Peyer's patch (tissue), 4 donors: ENCODE measurements around the gene SNX3. TPM values are rescaled to one million over a fixed set of nuclear protein-coding genes. Genes with fewer than 3 reads are reported as not detected.
"Not testable (repeated sequence)": the region's sequence is repeated elsewhere in the genome, so short reads cannot be mapped to it uniquely, and the experiment has no call there.

Experiments used
- DNase-seq, 3 donors: peaks; one replicate each; pipeline ENCODE4 v3.0.0-alpha.2; 2017 to 2019
- H3K27ac ChIP-seq, 4 donors: fragments of 200-600 bp; sonication (generic); one replicate each; pipeline ENCODE4 v1.5.1; 2016 to 2019
- H3K27me3 ChIP-seq, 2 donors: fragments of 200-600 bp; sonication (generic); one replicate each; pipeline ENCODE4 v1.5.1; 2019
- H3K36me3 ChIP-seq, 3 donors: fragments of 200-600 bp; sonication (generic); one replicate each; pipeline ENCODE4 v1.5.1; 2016 to 2019
- H3K4me1 ChIP-seq, 4 donors: fragments of 200-600 bp; sonication (generic); one replicate each; pipeline ENCODE4 v1.5.1; 2016 to 2019
- H3K4me3 ChIP-seq, 4 donors: fragments of 200-600 bp; sonication (generic); 1 replicate in 3 of 4; 2 replicates in 1 of 4; pipeline ENCODE4 v1.5.1; 2016 to 2019; ENCODE audit warnings: mild to moderate bottlenecking in 1 of 4
- H3K9me3 ChIP-seq, 4 donors: fragments of 200-600 bp; sonication (generic); one replicate each; pipeline ENCODE4 v1.5.1; 2016 to 2019; ENCODE audit warnings: mild to moderate bottlenecking in 1 of 4
- CTCF ChIP-seq, 6 experiments: fragments of 450-650 bp in 4 of 6; fragments of 200-600 bp in 2 of 6; sonication (generic) in 1 of 6; IDR thresholded peaks; one replicate each; pipeline ENCODE4 v1.5.1; 2017 to 2019; ENCODE audit warnings: antibody characterized with exemption in 6 of 6, mild to moderate bottlenecking in 3 of 6, moderate library complexity in 1 of 6
- POLR2A ChIP-seq, 2 donors: fragments of 450-650 bp; IDR thresholded peaks; one replicate each; pipeline ENCODE4 v1.5.1; 2017; ENCODE audit warnings: antibody characterized with exemption in 2 of 2, mild to moderate bottlenecking in 2 of 2, moderate library complexity in 2 of 2
- total RNA-seq, 4 donors: library from RNA; depleted of rRNA; stranded (reverse); fragments of >200 nt; gene quantifications; one replicate each; pipeline ENCODE4 v1.1.0, GENCODE V29; 2016

Gene SNX3
- total RNA-seq, 4 donors from 2014 or later: 71.0 to 110 (median 96.8) TPM

- no peak overlapping the region for H3K4me3 ChIP-seq
- H3K27me3 ChIP-seq: no peaks in the 10 kb centered on the region
- no peak for TF ChIP-seq CTCF (IDR thresholded peaks at IDR 0.05)
- no peak for TF ChIP-seq POLR2A (IDR thresholded peaks at IDR 0.05)
- peaks cover 0 to 3% (median 0%) of the 10 kb centered on the region in 4 donors for H3K4me1 ChIP-seq
- no peaks in the 10 kb centered on the region for H3K9me3 ChIP-seq
- H3K27ac ChIP-seq: no peak overlapping the region
- H3K36me3 ChIP-seq: no peaks in the 10 kb centered on the region
- DNase-seq: no peak
Measured at GRCh38 chr6:108247965-108248536, 12.8 kb downstream of the SNX3 start.

- not testable (repeated sequence) for H3K4me1 ChIP-seq, H3K27ac ChIP-seq, H3K27me3 ChIP-seq, DNase-seq, H3K9me3 ChIP-seq, H3K36me3 ChIP-seq, H3K4me3 ChIP-seq
Measured at GRCh38 chr6:108245095-108245494, 15.7 kb downstream of the SNX3 start.

- DNase-seq: no peak
- no peak overlapping the region for H3K4me3 ChIP-seq
- H3K36me3 ChIP-seq: peaks cover 0 to 7% (median 0%) of the 10 kb centered on the region in 3 donors
- no peaks in the 10 kb centered on the region for H3K27me3 ChIP-seq
- TF ChIP-seq CTCF (IDR thresholded peaks at IDR 0.05): no peak
- TF ChIP-seq POLR2A (IDR thresholded peaks at IDR 0.05): no peak
- H3K27ac ChIP-seq: no peak overlapping the region
- H3K4me1 ChIP-seq: no peaks in the 10 kb centered on the region
- H3K9me3 ChIP-seq: no peaks in the 10 kb centered on the region
Measured at GRCh38 chr6:108243836-108244235, 17.0 kb downstream of the SNX3 start.

GRCh38 chr6:108242721-108243120, 18.1 kb downstream of the SNX3 start:
- Histone ChIP-seq H3K4me3 (no peak overlapping the region), H3K36me3 (peaks cover 0 to 7% (median 0%) of the 10 kb centered on the region in 3 donors), H3K9me3 (no peaks in the 10 kb centered on the region), H3K27ac (no peak overlapping the region), H3K27me3 (no peaks in the 10 kb centered on the region), H3K4me1 (no peaks in the 10 kb centered on the region)
- DNase-seq: no peak
- TF ChIP-seq CTCF (IDR thresholded peaks at IDR 0.05) (no peak), POLR2A (IDR thresholded peaks at IDR 0.05) (no peak)

GRCh38 chr6:108242259-108242658, 18.6 kb downstream of the SNX3 start:
- no peak overlapping the region for H3K27ac ChIP-seq
- H3K9me3 ChIP-seq: no peaks in the 10 kb centered on the region
- TF ChIP-seq CTCF (IDR thresholded peaks at IDR 0.05): no peak
- no peak for TF ChIP-seq POLR2A (IDR thresholded peaks at IDR 0.05)
- no peaks in the 10 kb centered on the region for H3K4me1 ChIP-seq
- no peak for DNase-seq
- no peaks in the 10 kb centered on the region for H3K27me3 ChIP-seq
- H3K36me3 ChIP-seq: peaks cover 0 to 7% (median 0%) of the 10 kb centered on the region in 3 donors
- no peak overlapping the region for H3K4me3 ChIP-seq

GRCh38 chr6:108238322-108238721, 22.5 kb downstream of the SNX3 start:
- Histone ChIP-seq H3K4me1 (no peaks in the 10 kb centered on the region), H3K9me3 (no peaks in the 10 kb centered on the region), H3K4me3 (no peak overlapping the region), H3K27ac (no peak overlapping the region), H3K27me3 (no peaks in the 10 kb centered on the region), H3K36me3 (peaks cover 0 to 7% (median 0%) of the 10 kb centered on the region in 3 donors)
- TF ChIP-seq CTCF (IDR thresholded peaks at IDR 0.05): no peak
- TF ChIP-seq POLR2A (IDR thresholded peaks at IDR 0.05): no peak
- DNase-seq: no peak
